ENCODE results near the gene SLC25A18.
"Not testable (repeated sequence)": the region's sequence is repeated elsewhere in the genome, so short reads cannot be mapped to it uniquely, and the experiment has no call there.

Gene SLC25A18

GRCh38 chr22:17612057-17612456 lies 48.8 kb downstream of the SLC25A18 start:
- no peak for DNase-seq

- no peak for DNase-seq
Measured at GRCh38 chr22:17613280-17613679, 50.0 kb downstream of the SLC25A18 start.

GRCh38 chr22:17627961-17628405 lies 64.7 kb downstream of the SLC25A18 start:
- no peak for DNase-seq

GRCh38 chr22:17628406-17629172 lies 65.3 kb downstream of the SLC25A18 start, which contains the start of gene ATP6V1E1:
Gene ATP6V1E1, minus strand, starts transcription at chr22:17628749. Its CDS starts 114 bp downstream, at chr22:17628635.
- peak; percentile 93 for DNase-seq

- DNase-seq = no peak
Measured at GRCh38 chr22:17629173-17629489, 65.8 kb downstream of the SLC25A18 start.

GRCh38 chr22:17629641-17630040 lies 66.3 kb downstream of the SLC25A18 start:
- no peak for DNase-seq

GRCh38 chr22:17631076-17631565 lies 67.8 kb downstream of the SLC25A18 start:
- no peak for DNase-seq

- DNase-seq = no peak
Measured at GRCh38 chr22:17633217-17633997, 70.1 kb downstream of the SLC25A18 start.

- DNase-seq = no peak
Measured at GRCh38 chr22:17633998-17634323, 70.7 kb downstream of the SLC25A18 start.

- DNase-seq = no peak
Measured at GRCh38 chr22:17634696-17635095, 71.4 kb downstream of the SLC25A18 start.

- DNase-seq = not testable (repeated sequence)
Measured at GRCh38 chr22:17636850-17637249, 73.6 kb downstream of the SLC25A18 start.

GRCh38 chr22:17637490-17638181 lies 74.3 kb downstream of the SLC25A18 start:
- no peak for DNase-seq

GRCh38 chr22:17638182-17638431 lies 74.8 kb downstream of the SLC25A18 start:
- DNase-seq = no peak

GRCh38 chr22:17638432-17639246 lies 75.3 kb downstream of the SLC25A18 start, which contains the start of gene BCL2L13:
Gene BCL2L13, plus strand, starts transcription at chr22:17638757. Its CDS starts 16,955 bp downstream, at chr22:17655712.
- peak; percentile 89 for DNase-seq

GRCh38 chr22:17639247-17639741 lies 76.0 kb downstream of the SLC25A18 start:
- no peak for DNase-seq
